ENCODE data around the gene TENT4A.

DNA sequence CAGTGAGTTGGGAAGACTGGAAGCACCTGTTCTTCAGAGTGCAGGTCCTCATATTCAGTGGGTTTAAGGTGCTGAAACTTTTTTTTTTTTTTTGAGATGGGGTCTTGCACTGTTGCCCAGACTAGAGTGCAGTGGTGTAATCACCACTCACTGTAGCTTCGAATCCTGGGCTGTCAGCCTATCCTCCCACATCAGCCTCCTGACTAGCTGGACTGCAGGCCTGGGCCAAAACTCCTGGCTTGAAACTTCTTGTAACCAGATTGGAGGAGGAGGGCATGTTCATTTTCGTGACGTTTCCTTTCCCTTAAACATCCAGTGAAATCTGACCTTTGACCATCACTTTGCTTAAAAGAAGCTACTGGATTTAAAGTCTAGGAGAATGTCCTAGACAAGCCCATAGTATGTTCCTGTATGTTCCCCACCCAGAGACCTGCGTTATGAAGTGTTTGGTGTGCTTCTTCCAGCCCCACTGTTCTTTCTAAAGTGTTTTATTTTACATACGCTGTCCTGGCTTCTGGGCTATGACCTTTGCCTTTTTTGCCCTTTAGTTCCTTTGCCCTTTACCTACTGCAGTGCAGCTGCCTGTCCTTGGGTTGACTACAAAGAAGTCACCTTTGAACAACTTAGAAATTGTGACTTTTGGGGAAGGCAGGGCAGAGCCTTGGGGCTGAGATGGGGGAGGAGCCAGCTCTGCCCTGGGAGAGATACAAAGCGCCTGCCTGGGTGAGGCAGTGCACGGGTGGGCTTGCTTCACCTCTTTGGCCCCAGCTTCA is 18.4 kb downstream of the TENT4A start:
- TF ChIP-seq, protein P1, sequence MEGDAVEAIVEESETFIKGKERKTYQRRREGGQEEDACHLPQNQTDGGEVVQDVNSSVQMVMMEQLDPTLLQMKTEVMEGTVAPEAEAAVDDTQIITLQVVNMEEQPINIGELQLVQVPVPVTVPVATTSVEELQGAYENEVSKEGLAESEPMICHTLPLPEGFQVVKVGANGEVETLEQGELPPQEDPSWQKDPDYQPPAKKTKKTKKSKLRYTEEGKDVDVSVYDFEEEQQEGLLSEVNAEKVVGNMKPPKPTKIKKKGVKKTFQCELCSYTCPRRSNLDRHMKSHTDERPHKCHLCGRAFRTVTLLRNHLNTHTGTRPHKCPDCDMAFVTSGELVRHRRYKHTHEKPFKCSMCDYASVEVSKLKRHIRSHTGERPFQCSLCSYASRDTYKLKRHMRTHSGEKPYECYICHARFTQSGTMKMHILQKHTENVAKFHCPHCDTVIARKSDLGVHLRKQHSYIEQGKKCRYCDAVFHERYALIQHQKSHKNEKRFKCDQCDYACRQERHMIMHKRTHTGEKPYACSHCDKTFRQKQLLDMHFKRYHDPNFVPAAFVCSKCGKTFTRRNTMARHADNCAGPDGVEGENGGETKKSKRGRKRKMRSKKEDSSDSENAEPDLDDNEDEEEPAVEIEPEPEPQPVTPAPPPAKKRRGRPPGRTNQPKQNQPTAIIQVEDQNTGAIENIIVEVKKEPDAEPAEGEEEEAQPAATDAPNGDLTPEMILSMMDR (IDR thresholded peaks at IDR 0.05): no peak
- TF ChIP-seq EP300 (IDR thresholded peaks at IDR 0.05) (no peak), POLR2AphosphoS5 (IDR thresholded peaks at IDR 0.05) (no peak)

Measured in upper lobe of left lung (tissue), 4 donors.